NCI-H1105 (cell line): ENCODE data around the gene TLE3.

Source experiments
- DNase-seq: peaks from one replicate; lab custom pipeline; 2025; lab: John Stamatoyannopoulos, UW

TLE3 gene

DNA sequence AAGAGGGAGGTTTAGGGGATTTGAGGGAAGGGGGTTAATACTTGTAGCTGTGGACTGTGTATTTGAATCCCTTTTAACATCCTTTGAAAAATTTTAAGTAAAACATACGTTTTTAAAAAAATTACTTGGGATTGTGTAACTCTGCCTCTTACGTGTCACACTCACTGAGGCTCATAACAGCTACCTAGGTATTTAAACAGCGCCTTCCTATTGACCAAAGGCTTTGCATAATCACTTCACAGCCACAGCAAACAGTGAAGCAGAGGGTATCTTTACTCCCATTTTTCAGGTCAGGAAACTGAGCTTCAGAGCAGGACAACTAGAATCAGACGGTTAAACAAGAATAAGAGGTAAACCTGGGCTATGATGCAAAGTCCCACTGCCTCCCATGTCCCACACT is 95.9 kb downstream of the TLE3 start:
- DNase-seq = no peak

GRCh38 chr15:69999392-70000085 is 98.2 kb downstream of the TLE3 start:
- no peak for DNase-seq

DNA sequence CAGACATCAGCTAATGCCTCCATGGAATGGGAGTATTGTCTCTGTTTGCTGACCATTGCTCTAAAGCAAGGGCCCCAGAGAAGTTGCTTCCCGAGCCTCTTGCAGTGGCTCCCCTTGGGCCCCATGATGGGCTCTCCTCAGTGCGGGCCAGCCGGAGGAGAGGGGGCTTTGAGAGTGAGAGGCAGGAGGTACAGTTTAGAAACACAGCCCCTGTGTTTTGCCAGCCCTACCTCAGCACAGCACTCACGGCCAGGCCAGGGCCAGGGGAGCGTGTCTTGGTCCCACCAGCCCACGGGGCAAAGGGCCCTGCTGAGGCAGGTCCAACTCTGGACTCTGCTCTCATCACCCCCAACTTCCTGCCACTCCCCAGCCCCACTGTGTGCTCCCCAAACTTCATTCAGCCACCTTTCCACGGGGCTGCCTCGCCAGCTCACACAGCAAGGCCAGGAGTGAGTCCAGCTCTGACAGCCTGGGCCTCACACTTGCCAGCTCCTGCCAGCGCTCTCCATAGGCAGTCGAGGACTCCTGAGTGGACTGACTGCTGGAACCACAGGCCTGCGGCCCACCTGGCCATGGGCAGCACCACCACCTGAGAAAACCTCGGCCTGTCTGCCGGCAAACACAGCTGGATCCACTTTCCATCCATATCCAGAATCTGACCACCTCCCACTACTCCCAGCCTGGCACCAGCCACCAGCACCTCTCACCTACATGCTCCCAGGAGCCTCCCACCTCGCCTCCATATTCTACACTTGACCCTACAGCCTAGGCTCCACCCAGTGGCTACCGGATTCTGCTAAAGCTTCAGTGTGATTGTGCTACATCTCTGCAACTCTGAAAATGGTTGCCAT is 99.0 kb downstream of the TLE3 start:
- DNase-seq = no peak

DNA sequence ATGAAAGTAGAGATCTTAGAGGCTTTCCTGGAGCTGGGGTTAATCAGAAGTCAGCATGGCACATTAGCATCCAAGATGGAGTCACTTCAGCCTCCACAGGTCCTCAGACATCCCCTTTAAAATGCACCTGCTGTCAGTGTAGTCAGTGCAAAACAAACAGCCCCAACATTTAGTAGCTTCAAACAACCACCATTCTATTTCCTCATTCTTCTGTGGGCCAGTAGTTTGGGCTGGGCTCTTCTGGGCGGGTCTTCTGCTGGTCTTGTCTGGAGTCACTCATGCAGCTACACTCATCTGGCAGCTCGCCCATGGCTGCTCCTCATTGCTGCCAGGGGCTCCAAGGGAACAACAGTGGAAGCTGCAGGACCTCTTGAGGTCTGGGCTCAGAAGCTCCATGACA is 99.9 kb downstream of the TLE3 start:
- DNase-seq = peak; percentile 47
